ENCODE data around the gene MT1F.
A peak's percentile ranks its signal among the peaks of the same experiment; 100 is the strongest.
"Not testable (repeated sequence)": the region's sequence is repeated elsewhere in the genome, so short reads cannot be mapped to it uniquely, and the experiment has no call there.

MT1F gene

GRCh38 chr16:56673921-56674320, 16.2 kb downstream of the MT1F start:
- DNase-seq, result peak; percentile 23 to 30

- DNase-seq, result not testable (repeated sequence)
Observed at GRCh38 chr16:56674570-56674969, 16.8 kb downstream of the MT1F start.

- DNase-seq, result peak; percentile 26 to 30
Observed at GRCh38 chr16:56675685-56676210, 18.0 kb downstream of the MT1F start.

- DNase-seq, result no peak
Observed at GRCh38 chr16:56677474-56677873, 19.7 kb downstream of the MT1F start.

- DNase-seq, result no peak
Observed at GRCh38 chr16:56679078-56679730, 21.4 kb downstream of the MT1F start.

- no peak for DNase-seq
Observed at GRCh38 chr16:56679818-56680217, 22.1 kb downstream of the MT1F start.

- DNase-seq, result peak; percentile 87 to 89
Observed at GRCh38 chr16:56681939-56682702, 24.4 kb downstream of the MT1F start, which contains the start of gene MT1X. Gene MT1X (plus strand): TSS chr16:56682470. CDS start chr16:56682541, 71 bp downstream.

- no peak for DNase-seq
Observed at GRCh38 chr16:56682703-56683397, 25.1 kb downstream of the MT1F start.

GRCh38 chr16:56683424-56684172, 25.8 kb downstream of the MT1F start:
- DNase-seq, result no peak

- no peak for DNase-seq
Observed at GRCh38 chr16:56684256-56684925, 26.6 kb downstream of the MT1F start.

- no peak for DNase-seq
Observed at GRCh38 chr16:56684926-56685590, 27.3 kb downstream of the MT1F start.

GRCh38 chr16:56686758-56687157, 29.0 kb downstream of the MT1F start:
- DNase-seq, result no peak

- DNase-seq, result no peak
Observed at GRCh38 chr16:56688762-56689161, 31.0 kb downstream of the MT1F start.

GRCh38 chr16:56689171-56689570, 31.4 kb downstream of the MT1F start:
- no peak for DNase-seq

- no peak for DNase-seq
Observed at GRCh38 chr16:56690420-56691122, 32.8 kb downstream of the MT1F start.

GRCh38 chr16:56691885-56692284, 34.1 kb downstream of the MT1F start:
- DNase-seq, result no peak

GRCh38 chr16:56695246-56695645, 37.5 kb downstream of the MT1F start:
- no peak for DNase-seq

- DNase-seq, result no peak
Observed at GRCh38 chr16:56697456-56698155, 39.8 kb downstream of the MT1F start.

GRCh38 chr16:56700195-56700594, 42.4 kb downstream of the MT1F start:
- DNase-seq, result no peak

- DNase-seq, result no peak
Observed at GRCh38 chr16:56700631-56701030, 42.9 kb downstream of the MT1F start.
